Measurements from ENCODE around the gene CASP7.
"Not testable (repeated sequence)": the region's sequence is repeated elsewhere in the genome, so short reads cannot be mapped to it uniquely, and the experiment has no call there.

CASP7 gene

GRCh38 chr10:113651898-113652297, 27.8 kb upstream of the CASP7 start:
- TF ChIP-seq, protein P1, sequence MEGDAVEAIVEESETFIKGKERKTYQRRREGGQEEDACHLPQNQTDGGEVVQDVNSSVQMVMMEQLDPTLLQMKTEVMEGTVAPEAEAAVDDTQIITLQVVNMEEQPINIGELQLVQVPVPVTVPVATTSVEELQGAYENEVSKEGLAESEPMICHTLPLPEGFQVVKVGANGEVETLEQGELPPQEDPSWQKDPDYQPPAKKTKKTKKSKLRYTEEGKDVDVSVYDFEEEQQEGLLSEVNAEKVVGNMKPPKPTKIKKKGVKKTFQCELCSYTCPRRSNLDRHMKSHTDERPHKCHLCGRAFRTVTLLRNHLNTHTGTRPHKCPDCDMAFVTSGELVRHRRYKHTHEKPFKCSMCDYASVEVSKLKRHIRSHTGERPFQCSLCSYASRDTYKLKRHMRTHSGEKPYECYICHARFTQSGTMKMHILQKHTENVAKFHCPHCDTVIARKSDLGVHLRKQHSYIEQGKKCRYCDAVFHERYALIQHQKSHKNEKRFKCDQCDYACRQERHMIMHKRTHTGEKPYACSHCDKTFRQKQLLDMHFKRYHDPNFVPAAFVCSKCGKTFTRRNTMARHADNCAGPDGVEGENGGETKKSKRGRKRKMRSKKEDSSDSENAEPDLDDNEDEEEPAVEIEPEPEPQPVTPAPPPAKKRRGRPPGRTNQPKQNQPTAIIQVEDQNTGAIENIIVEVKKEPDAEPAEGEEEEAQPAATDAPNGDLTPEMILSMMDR (IDR thresholded peaks at IDR 0.05; ENCODE audit: insufficient read depth, low read depth, low read length, missing control alignments) = no peak
- no peak for DNase-seq (ENCODE audit: low read depth)
- H3K4me3 ChIP-seq (ENCODE audit: low read depth, low read length) = no peak overlapping the region

DNA sequence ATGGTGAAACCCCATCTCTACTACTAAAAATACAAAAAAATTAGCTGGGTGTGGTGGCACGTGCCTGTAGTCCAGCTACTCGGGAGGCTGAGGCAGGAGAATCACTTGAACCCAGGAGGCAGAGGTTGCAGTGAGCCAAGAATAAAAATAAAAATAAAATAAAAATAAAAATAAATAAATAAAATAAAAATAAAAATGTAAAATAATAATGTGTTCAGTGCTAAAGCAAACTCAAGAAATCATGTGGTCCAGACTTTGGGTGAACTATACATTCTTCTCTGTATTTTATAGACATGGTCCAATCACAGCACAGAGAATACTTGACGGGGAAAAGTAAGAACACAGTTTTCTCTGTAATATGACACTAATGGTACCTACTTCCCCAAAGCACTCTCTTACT, 27.3 kb upstream of the CASP7 start:
- not testable (repeated sequence) for H3K4me3 ChIP-seq (ENCODE audit: low read depth, low read length); DNase-seq (ENCODE audit: low read depth)

- TF ChIP-seq, protein P1 (IDR thresholded peaks at IDR 0.05; ENCODE audit: insufficient read depth, low read depth, low read length, missing control alignments) = no peak
- H3K4me3 ChIP-seq (ENCODE audit: low read depth, low read length) = no peak overlapping the region
- DNase-seq (ENCODE audit: low read depth) = no peak
Measured at GRCh38 chr10:113656896-113657295, 22.8 kb upstream of the CASP7 start.

DNA sequence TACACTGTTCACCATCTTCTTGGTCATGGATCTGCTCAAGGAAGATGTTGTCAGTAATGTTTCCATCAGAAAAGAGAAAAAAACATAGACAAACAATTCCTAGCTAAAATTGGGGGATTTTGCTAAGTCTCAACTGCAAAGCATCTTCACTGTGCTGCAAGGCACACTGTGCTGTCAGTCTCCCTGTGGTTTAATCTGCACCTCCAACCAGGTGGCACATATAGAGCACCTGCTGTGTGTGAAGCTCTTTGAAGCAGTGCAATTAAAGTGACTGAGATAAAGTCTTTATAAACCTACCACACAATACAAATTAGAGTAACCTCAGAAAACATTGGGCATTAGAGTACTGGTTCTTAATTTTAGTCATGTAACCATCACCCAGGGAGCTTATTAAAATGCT, 22.2 kb upstream of the CASP7 start:
- TF ChIP-seq, protein P1 (IDR thresholded peaks at IDR 0.05; ENCODE audit: insufficient read depth, low read depth, low read length, missing control alignments) = no peak
- DNase-seq (ENCODE audit: low read depth) = no peak

GRCh38 chr10:113661332-113661731, 18.4 kb upstream of the CASP7 start:
- H3K4me3 ChIP-seq (ENCODE audit: low read depth, low read length) = no peak overlapping the region
- DNase-seq (ENCODE audit: low read depth) = no peak
- TF ChIP-seq, protein P1 (IDR thresholded peaks at IDR 0.05; ENCODE audit: insufficient read depth, low read depth, low read length, missing control alignments) = no peak

More for the DNA sequence above, 22.2 kb upstream of the CASP7 start:
- no peak overlapping the region for H3K4me3 ChIP-seq (ENCODE audit: low read depth, low read length)

DNA sequence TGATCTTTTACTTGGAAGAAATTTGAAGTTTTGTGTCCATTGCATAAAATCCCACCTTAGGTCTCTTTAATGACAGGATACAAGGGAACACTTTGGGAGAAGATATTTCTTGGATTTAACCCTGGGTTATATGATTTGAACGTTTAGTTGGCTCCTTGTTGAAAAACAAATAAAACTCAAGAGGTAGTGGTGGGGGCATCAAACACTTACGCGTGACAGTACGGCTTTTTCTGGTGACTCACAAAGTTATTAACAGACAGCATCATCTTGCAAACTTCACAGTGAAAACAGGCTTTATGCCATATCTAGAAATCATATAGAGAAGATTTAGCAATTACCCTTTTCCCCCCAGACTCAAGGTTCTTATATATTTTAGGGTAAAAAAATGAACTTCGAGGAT, 16.6 kb upstream of the CASP7 start:
- H3K4me3 ChIP-seq (ENCODE audit: low read depth, low read length) = no peak overlapping the region
- TF ChIP-seq, protein P1 (IDR thresholded peaks at IDR 0.05; ENCODE audit: insufficient read depth, low read depth, low read length, missing control alignments) = no peak
- DNase-seq (ENCODE audit: low read depth) = no peak

DNA sequence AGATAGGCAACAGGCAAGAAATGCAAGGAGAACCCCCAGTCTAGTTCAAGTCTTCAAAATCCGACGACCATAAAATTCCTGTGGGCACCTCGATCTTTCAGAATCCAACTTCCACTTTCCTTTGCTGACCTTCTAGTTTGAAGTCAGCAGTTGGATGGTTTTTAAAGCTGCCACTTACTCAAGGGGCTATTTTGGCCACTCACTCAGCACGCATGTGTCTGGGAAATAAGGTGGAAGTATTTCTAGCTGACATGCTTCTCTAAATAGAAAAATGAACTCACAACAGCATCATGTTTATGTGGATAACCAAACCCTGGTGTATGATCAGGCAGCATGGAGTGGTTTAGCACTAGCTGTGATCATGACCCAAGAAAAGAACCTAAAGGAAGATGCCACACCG, 15.8 kb upstream of the CASP7 start, which contains the start of gene NRAP:
TSS of gene NRAP (minus strand) at position 134 of the 400 bp plus-strand sequence. CDS start 159 bp downstream, outside the sequence.
- DNase-seq (ENCODE audit: low read depth) = no peak
- TF ChIP-seq, protein P1 (IDR thresholded peaks at IDR 0.05; ENCODE audit: insufficient read depth, low read depth, low read length, missing control alignments) = no peak
- H3K4me3 ChIP-seq (ENCODE audit: low read depth, low read length) = no peak within 1 kb of the TSS

All from GM12865 (cell line).